ENCODE data around the gene TIGD3. TPM values are rescaled to one million over a fixed set of nuclear protein-coding genes. Genes with fewer than 3 reads are reported as not detected.

TIGD3 gene
- total and polyA plus RNA-seq, 9 of the 15 experiments (the other 6 are each of a cell fraction or from before 2014, with no cell fraction given), result 0.06 to 1.3 (median 0.56) TPM

GRCh38 chr11:65355776-65356393 is 1.3 kb downstream of the TIGD3 start (continued):
- TF ChIP-seq ZNF766 (CRISPR knock-in tag; conservative IDR thresholded peaks at IDR 0.05) (no peak), ZNF197 (CRISPR knock-in tag; IDR thresholded peaks at IDR 0.05; ENCODE audit: low read depth) (no peak), MAX (CRISPR knock-in tag; IDR thresholded peaks at IDR 0.05) (peak; percentile 26; the same call in 1 of the 2 replicates), SETDB1 (IDR thresholded peaks at IDR 0.05; ENCODE audit: low read length) (no peak), CHD1 (IDR thresholded peaks at IDR 0.05; ENCODE audit: low read length) (no peak), RBBP5 (IDR thresholded peaks at IDR 0.05; ENCODE audit: borderline replicate concordance, insufficient read depth, low read length, poor library complexity, severe bottlenecking) (peak; percentile 1), EZH2 (IDR thresholded peaks at IDR 0.05; ENCODE audit: borderline replicate concordance, low read depth, low read length) (no peak), POU5F1 (IDR thresholded peaks at IDR 0.05; ENCODE audit: borderline replicate concordance, low read depth, low read length, partially characterized antibody) (no peak), POLR3G (IDR thresholded peaks at IDR 0.05; ENCODE audit: extremely low read depth, insufficient read length, insufficient replicate concordance) (no peak), ZNF655 (CRISPR knock-in tag; IDR thresholded peaks at IDR 0.05) (no peak), CBFB (CRISPR knock-in tag; IDR thresholded peaks at IDR 0.05) (no peak), ELF4 (CRISPR knock-in tag; IDR thresholded peaks at IDR 0.05) (no peak), PRPF4 (IDR thresholded peaks at IDR 0.05; ENCODE audit: insufficient read depth, low read depth, low read length, poor library complexity, severe bottlenecking) (no peak), ZNF696 (CRISPR knock-in tag; conservative IDR thresholded peaks at IDR 0.05) (no peak), TBL1XR1 (IDR thresholded peaks at IDR 0.05; ENCODE audit: low read length in 2 of 2) (0 out of 4 replicates have a peak, but pooled peaks of 1 of the 2 experiments have one; percentile 29), ETV1 (tag; conservative IDR thresholded peaks at IDR 0.05; ENCODE audit: low read depth) (no peak), RBM22 (IDR thresholded peaks at IDR 0.05; ENCODE audit: low read depth, low read length, poor library complexity, severe bottlenecking) (no peak), ILF3 (IDR thresholded peaks at IDR 0.05; ENCODE audit: borderline replicate concordance) (no peak), SMC3 (conservative IDR thresholded peaks at IDR 0.05; ENCODE audit: insufficient read depth, low read depth, low read length) (0 out of 2 replicates have a peak, but pooled peaks have one; percentile 2), SMAD4 (CRISPR knock-in tag; conservative IDR thresholded peaks at IDR 0.05) (peak; percentile 45; the same call in 1 of the 2 replicates), ZMIZ1 (IDR thresholded peaks at IDR 0.05; ENCODE audit: low read depth in 2 of 2, low read length in 2 of 2) (no peak), TCF7L2 (IDR thresholded peaks at IDR 0.05; ENCODE audit: low read depth, low read length) (no peak)
